Activated T-helper 1 cell treated with anti-CD3 and anti-CD28 coated beads, Interleukin-12 subunit alpha, Interleukin-12 subunit beta, Interleukin-2, Interleukin-4 antibody, amounts not matched to agents 30 ng/mL and 10 ng/mL and 1 ng/mL, durations not matched to agents 14 hours and 24 hours and 36 hours (primary cell): ENCODE measurements around the gene TEDC1. TPM values are rescaled to one million over a fixed set of nuclear protein-coding genes. Genes with fewer than 3 reads are reported as not detected.
"Not testable (repeated sequence)": the region's sequence is repeated elsewhere in the genome, so short reads cannot be mapped to it uniquely, and the experiment has no call there.

Experiments
- DNase-seq: peaks from one replicate; pipeline ENCODE4 v3.0.0; 2021; ENCODE audit warnings: low spot score
- H3K27ac Mint-ChIP-seq: one replicate; pipeline ENCODE4 v1.8.0; 2021; ENCODE audit warnings: mild to moderate bottlenecking, mixed read lengths
- H3K27me3 Mint-ChIP-seq: one replicate; pipeline ENCODE4 v1.8.0; 2022; ENCODE audit warnings: mild to moderate bottlenecking, moderate library complexity, mixed read lengths; ENCODE audit not compliant: insufficient read depth
- H3K36me3 Mint-ChIP-seq: one replicate; pipeline ENCODE4 v1.8.0; 2021; ENCODE audit warnings: low read depth, mixed read lengths
- H3K4me1 Mint-ChIP-seq: one replicate; pipeline ENCODE4 v1.8.0; 2021; ENCODE audit warnings: low read depth, mixed read lengths
- H3K4me3 Mint-ChIP-seq: one replicate; pipeline ENCODE4 v1.8.0; 2021; ENCODE audit warnings: mild to moderate bottlenecking, moderate library complexity, mixed read lengths
- H3K9me3 Mint-ChIP-seq: one replicate; pipeline ENCODE4 v1.8.0; 2021; ENCODE audit warnings: mixed read lengths
- intact Hi-C: fragments of 100-400 bp; cut with micrococcal nuclease; formaldehyde crosslinking; loops from one replicate; pipeline ENCODE4 v1.15.1; 2024
- total RNA-seq: library from RNA; stranded (reverse); gene quantifications from 2 replicates; pipeline ENCODE4 v1.2.3, GENCODE V29; 2022

The TEDC1 gene
- total RNA-seq, 1 donor from 2014 or later = 46.1 TPM

DNA sequence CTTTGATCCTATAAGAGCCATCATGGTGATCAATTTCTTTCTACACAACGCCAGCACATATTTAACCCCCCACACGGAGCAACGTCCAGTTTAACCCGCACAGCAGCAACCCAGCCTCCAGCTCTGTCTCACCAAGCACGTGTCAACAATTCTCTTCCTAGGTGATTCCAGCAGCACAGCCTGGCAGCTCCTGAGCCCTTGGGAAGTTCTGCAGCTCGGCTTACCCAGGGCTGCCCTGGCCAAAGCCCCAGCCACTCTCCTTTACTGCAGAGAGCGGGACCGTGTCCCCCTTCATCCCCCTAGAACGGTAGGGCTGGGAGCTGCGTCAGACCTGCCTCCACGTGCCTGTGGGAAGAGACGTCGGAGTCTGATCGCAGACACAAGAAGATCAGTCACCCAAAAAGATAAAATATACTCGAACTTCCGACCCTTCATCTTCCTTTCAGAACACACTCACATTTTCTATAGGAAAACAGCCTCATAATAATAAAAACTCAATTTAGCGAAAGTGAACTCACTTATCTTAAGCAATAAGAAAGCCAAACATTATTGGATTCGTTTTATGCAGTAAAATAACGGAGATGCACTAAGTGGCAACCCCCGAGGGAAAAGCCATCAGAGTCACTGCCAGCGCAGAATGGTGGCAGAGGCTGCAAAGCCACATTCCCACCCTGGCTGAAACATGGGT lies 42.9 kb downstream of the TEDC1 start:
- Mint-ChIP-seq H3K27ac (no peak overlapping the region), H3K4me3 (no peak overlapping the region), H3K27me3 (no peaks in the 10 kb centered on the region), H3K9me3 (no peaks in the 10 kb centered on the region), H3K36me3 (no peaks in the 10 kb centered on the region), H3K4me1 (no peaks in the 10 kb centered on the region)
- intact Hi-C loops = no loop called here
- no peak for DNase-seq

DNA sequence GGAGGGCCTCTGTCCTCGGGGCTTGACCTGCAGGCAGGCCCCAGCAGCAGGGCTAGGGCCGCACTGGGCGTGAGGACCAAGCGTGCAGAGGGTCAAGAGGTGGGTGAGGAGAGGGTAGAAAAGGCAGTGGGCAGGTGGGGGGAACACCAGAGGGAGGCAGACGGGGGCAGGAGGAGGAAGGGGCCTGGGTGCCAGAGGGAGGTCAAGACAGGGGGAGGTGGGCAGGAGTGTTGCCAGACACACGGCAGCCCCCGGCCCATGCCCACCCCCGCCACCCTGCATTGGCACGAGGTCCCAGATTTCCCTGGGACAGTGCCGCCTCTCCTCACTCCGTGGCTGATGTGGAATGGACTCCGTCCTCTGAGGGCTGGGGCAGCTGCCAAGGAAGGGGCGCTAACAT lies 43.5 kb downstream of the TEDC1 start:
- Mint-ChIP-seq H3K4me1 (no peaks in the 10 kb centered on the region), H3K4me3 (no peak overlapping the region), H3K27ac (no peak overlapping the region), H3K36me3 (no peaks in the 10 kb centered on the region), H3K27me3 (no peaks in the 10 kb centered on the region), H3K9me3 (no peaks in the 10 kb centered on the region)
- intact Hi-C loops = no loop called here
- no peak for DNase-seq

DNA sequence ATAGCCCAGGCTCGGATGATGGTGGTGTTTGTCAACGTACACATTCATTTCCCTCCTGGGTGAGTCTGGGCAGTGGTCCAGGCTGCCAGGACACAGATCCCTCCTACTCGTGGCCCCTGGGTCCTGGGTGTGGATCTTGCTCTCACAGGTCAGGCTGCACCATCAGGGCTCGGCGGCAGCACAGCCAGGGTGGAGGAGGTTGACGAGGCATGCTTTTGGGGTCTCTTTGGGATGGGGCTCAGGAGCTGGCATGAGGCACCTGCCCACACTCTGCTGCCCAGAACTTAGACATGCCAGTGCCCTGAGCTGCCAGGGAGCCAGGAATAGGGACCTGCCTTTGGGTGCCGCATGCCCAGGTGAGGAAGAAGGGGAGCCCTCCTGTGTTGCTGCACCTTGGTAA lies 45.0 kb downstream of the TEDC1 start:
- Mint-ChIP-seq H3K27me3 (no peaks in the 10 kb centered on the region), H3K4me3 (no peak overlapping the region), H3K4me1 (no peaks in the 10 kb centered on the region), H3K9me3 (no peaks in the 10 kb centered on the region), H3K27ac (no peak overlapping the region), H3K36me3 (no peaks in the 10 kb centered on the region)
- intact Hi-C loops = no loop called here
- no peak for DNase-seq

DNA sequence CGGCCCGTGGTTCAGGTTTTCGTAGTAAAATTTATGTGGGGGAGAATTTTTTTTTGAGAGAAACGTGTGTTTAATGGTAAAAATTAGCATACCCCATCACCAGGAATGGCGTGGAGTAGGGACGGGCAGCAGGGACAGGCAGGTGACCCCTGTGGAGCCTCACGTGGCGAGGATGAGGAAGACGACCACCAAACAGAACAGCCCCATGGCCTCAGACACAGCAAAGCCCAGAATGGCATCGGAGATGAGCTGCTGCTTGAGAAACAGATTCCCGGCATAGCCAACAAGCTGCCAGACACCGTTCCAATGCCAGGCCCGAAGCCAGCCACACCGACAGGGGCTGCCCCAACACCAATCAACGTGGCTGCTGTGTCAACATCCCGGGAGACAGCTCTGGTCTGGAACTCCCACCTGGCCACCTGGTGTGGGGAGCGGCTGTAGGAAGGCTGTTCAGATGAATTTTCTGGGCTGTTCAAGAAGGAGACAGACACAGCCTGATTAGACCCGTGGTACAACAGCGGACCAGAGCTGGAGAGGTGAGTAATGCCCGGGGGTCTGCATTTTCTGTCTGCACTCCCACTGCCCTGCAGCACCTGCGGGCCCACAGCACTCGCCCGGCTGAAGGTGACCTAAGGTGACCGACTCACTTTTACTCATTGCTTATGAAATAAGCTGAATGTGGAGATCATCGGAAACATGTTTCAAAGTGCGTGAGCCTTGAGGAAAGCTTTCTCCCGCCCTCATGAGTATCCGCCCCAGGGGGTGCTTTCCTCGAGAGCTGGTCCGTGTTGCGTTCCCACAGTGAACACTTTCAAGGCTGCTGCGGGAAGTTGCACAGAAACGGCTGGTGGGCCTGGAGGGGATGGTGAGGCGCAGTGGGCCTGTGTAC lies 45.9 kb downstream of the TEDC1 start:
- Mint-ChIP-seq H3K9me3 (no peaks in the 10 kb centered on the region), H3K27me3 (peaks cover 7% of the 10 kb centered on the region), H3K4me1 (no peaks in the 10 kb centered on the region), H3K4me3 (no peak overlapping the region), H3K27ac (no peak overlapping the region), H3K36me3 (no peaks in the 10 kb centered on the region)
- DNase-seq = no peak
- intact Hi-C loops = no loop called here

DNA sequence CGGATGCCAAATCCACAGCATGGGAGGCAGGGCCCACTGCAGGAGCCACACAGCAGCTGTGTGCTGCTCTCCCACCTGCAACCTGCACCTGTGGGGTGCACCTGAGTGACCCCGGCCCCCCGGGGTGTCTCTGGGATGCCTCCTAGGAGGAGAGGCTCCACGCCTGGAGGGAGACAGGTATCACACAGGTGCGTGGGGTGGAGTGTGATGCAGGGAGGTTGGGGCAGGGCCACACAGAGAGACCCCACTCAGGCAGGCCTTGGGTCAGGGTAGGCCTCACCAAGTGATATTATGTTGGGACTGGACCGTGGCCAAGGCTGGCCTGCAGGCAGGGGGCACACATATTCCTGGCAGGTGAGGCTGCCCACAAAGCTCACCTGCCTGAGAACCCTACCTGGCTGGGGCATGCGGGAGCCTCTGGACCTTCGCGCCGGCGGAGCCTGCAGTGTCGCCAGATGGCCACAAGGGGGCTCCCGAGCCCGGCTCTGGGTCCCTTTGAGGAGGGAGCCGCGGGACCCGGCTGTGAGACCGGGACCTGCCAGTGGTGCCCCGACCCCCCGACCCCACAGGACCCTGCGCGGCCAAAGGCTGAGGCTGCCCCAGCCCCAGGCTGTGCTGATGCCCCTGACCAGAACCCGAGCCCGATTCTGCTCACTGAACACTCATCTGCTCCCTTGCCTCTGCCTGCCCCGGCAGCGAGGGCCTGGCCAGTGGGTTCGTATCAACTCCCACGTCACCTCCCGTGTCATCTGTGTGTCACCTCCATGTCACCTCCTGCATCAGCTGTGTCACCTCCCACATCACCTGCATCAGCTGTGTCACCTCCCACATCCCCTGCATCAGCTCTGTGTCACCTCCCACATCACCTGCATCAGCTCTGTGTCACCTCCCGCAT lies 46.8 kb downstream of the TEDC1 start:
- Mint-ChIP-seq H3K4me1 (no peaks in the 10 kb centered on the region), H3K36me3 (no peaks in the 10 kb centered on the region), H3K9me3 (no peaks in the 10 kb centered on the region), H3K27ac (no peak overlapping the region), H3K27me3 (peaks cover 7% of the 10 kb centered on the region), H3K4me3 (no peak overlapping the region)
- intact Hi-C loops = no loop called here
- peak; percentile 53 for DNase-seq

DNA sequence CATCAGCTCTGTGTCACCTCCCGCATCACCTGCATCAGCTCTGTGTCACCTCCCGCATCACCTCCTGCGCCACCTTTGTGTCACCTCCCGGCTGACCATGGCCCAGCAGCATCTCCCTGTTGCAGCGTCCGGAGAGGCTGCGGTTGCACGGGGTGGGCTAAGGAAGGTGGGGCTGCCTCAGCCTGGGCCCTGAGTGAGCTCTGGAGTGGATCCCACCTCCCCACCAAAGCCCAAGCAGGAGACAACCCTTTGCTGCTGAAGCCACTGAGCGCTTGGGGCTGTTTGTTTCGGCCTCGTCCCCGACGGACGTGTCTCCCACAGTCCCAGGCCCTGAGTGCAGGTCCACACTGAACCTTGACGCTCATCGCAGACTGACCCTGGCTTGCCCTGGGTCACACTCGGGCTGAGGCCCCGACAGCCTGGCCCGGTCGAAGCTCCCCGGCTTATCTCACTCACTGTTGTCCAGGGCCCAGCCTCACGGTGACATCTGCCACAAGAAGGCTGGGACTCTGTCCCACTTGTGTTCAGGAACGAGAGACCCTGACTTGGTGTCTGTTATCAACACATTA lies 47.5 kb downstream of the TEDC1 start:
- no peaks in the 10 kb centered on the region for H3K4me1 Mint-ChIP-seq
- DNase-seq = no peak
- peaks cover 7% of the 10 kb centered on the region for H3K27me3 Mint-ChIP-seq
- H3K9me3 Mint-ChIP-seq = no peaks in the 10 kb centered on the region
- intact Hi-C loops = no loop called here
- no peaks in the 10 kb centered on the region for H3K36me3 Mint-ChIP-seq
- H3K27ac Mint-ChIP-seq = no peak overlapping the region
- H3K4me3 Mint-ChIP-seq = no peak overlapping the region

DNA sequence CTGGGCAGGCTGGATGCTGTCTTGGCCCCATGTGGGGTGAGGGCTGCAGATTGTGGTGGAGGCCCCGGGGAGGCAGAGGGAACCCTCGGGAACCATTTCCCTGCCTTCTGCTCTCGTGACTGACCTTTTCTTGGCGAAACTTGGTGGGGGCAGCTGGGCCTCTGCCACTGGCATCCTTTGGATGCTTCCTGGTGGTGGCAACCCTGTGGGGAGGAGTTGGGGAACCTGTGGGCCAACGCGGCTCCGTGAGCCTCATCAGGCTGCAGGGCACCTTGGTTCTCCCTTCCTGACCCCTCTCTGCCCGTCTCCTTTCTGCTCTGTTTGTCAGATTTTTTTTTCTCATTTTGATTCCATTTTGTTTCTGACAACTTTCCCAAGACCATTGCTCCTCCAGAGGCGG lies 49.8 kb downstream of the TEDC1 start:
- intact Hi-C loops = no loop called here
- H3K36me3 Mint-ChIP-seq = no peaks in the 10 kb centered on the region
- H3K4me3 Mint-ChIP-seq = no peak overlapping the region
- H3K27ac Mint-ChIP-seq = no peak overlapping the region
- no peak for DNase-seq
- H3K9me3 Mint-ChIP-seq = no peaks in the 10 kb centered on the region
- no peaks in the 10 kb centered on the region for H3K4me1 Mint-ChIP-seq
- H3K27me3 Mint-ChIP-seq = peaks cover 12% of the 10 kb centered on the region

DNA sequence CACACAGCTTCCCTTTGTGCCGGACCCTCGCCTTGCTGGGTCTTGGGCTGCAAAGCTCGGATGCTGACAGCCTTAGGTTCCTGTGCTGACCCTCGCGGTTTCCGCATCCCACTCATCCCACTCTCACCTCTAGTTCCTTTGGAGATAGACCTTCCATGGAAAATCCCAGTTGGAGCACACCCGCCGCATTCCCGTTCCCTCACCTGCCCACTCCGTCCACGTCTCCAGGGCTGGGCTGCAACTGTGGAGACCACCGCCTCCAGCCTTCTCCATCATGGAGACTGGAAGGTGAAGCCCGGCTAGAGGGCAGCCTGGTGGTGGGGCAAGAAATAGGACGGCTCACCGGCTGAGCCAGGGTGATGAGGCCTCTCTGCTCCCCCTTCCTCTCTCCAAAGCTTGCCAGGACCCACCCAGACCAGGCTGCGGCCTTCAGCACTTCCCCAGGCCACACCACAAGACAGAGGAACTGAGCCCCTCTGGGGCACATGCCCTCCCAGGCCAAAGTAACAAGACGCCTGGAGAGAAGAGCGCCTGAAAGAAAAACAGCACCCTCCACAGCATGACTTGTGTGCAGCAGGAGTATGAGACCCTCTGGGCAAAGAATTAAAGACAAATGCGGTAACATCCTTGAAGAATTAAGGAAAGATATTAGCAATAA lies 50.3 kb downstream of the TEDC1 start:
- H3K36me3 Mint-ChIP-seq = no peaks in the 10 kb centered on the region
- intact Hi-C loops = no loop called here
- no peak overlapping the region for H3K27ac Mint-ChIP-seq
- H3K9me3 Mint-ChIP-seq = no peaks in the 10 kb centered on the region
- H3K4me1 Mint-ChIP-seq = no peaks in the 10 kb centered on the region
- peaks cover 12% of the 10 kb centered on the region for H3K27me3 Mint-ChIP-seq
- H3K4me3 Mint-ChIP-seq = no peak overlapping the region
- DNase-seq = no peak

DNA sequence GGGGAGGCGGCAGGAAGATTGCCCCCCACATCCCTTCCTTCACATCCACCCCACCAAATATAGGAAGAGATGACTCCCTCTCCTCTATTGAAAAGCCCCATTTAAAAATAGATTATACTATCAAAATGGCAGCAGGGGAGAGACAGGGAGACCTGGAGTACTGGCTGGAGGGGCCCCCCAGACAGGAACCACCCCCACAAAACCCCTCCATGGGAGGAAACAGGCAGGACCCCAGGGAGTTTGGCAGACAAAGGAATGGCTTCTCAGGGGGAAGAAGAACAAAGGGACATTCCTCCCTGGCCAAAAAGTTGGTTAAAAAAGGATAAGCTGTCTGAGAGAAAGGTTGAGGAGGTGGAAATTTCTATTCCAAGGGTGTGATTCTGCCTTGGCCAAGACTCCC lies 54.6 kb downstream of the TEDC1 start:
- H3K27ac Mint-ChIP-seq, H3K36me3 Mint-ChIP-seq, intact Hi-C loops, H3K4me3 Mint-ChIP-seq, H3K9me3 Mint-ChIP-seq, DNase-seq, H3K4me1 Mint-ChIP-seq: not testable (repeated sequence)
- peaks cover 12% of the 10 kb centered on the region for H3K27me3 Mint-ChIP-seq

DNA sequence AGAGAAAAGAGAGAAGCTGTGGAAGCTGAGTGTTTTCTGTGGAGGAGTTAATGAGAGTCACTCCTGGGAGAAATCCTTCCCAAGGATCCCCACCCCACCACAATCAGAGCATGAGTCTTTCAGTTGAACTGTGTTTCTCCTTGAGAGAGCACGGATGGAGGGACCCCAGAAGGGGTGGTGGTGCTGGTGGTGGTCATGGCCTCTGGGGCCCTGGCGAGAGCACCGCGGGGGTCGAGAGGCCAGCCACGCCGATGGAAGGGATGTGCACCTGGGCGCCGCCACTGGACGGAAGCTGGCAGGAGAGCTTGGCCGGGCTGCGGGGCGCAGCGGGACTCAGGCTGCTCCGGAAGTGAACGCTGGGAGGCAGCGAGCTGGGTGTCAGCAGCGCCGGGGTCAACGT lies 55.4 kb downstream of the TEDC1 start:
- H3K4me3 Mint-ChIP-seq, H3K27ac Mint-ChIP-seq, DNase-seq, intact Hi-C loops, H3K9me3 Mint-ChIP-seq, H3K4me1 Mint-ChIP-seq, H3K36me3 Mint-ChIP-seq: not testable (repeated sequence)
- H3K27me3 Mint-ChIP-seq = peaks cover 10% of the 10 kb centered on the region

DNA sequence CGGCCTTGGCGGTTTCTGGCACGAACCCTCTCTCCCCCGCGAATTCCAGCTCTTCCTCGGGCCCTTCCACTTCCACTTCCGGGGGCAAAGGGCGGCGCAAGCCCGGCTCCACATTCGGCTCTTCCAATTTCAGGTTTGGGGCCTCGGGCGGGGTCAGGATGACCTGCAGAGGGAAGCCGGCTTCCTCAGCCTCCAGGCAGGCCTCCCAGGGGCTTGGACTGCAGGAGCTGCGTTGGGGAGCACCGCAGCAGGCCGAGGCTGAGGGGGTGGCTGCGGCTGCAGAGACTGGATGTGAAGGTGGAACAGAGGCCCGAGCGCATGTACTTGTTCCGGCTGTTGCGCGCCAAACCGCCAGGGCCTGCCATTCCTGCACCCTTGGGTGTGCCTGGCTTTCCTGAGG lies 56.0 kb downstream of the TEDC1 start:
- H3K9me3 Mint-ChIP-seq, H3K27ac Mint-ChIP-seq, intact Hi-C loops, DNase-seq, H3K4me1 Mint-ChIP-seq, H3K36me3 Mint-ChIP-seq, H3K4me3 Mint-ChIP-seq, H3K27me3 Mint-ChIP-seq: not testable (repeated sequence)

DNA sequence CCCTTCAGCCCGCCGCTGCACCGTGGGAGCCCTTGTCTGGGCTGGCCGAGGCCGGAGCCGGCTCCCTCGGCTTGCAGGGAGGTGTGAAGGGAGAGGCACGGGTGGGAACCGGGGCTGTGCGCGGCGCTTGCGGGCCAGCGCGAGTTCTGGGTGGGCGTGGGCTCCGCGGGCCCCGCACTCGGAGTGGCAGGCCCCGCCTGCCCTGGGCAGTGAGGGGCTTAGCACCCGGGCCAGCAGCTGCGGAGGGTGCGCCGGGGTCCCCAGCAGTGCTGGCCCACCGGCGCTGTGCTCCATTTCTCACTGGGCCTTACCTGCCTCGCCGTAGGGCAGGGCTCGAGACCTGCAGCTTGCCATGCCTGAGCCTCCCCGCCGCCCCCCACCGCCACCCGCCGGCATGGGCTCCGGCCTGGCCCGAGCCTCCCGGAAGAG lies 56.7 kb downstream of the TEDC1 start:
- no peak for DNase-seq
- H3K4me1 Mint-ChIP-seq = no peaks in the 10 kb centered on the region
- intact Hi-C loops = no loop called here
- no peaks in the 10 kb centered on the region for H3K36me3 Mint-ChIP-seq
- H3K9me3 Mint-ChIP-seq = no peaks in the 10 kb centered on the region
- H3K27ac Mint-ChIP-seq = no peak overlapping the region
- peaks cover 6% of the 10 kb centered on the region for H3K27me3 Mint-ChIP-seq
- no peak overlapping the region for H3K4me3 Mint-ChIP-seq
